HepG2 (cell line): Measurements from ENCODE around the gene CEBPE. TPM values are rescaled to one million over a fixed set of nuclear protein-coding genes. Genes with fewer than 3 reads are reported as not detected.

ENCODE experiments used
- BCL3 ChIP-seq: sonication (generic); formaldehyde crosslinking; IDR thresholded peaks from 2 replicates; pipeline ENCODE4 v1.5.1; 2020; ENCODE audit warnings: mild to moderate bottlenecking, missing genetic modification reagents, moderate library complexity
- CTCF ChIP-seq: sonication (generic); formaldehyde crosslinking; IDR thresholded peaks from 2 replicates; pipeline ENCODE4 v1.5.0; 2020; ENCODE audit warnings: mild to moderate bottlenecking, missing genetic modification reagents, moderate library complexity
- HMGA1 ChIP-seq: sonication (generic); formaldehyde crosslinking; conservative IDR thresholded peaks from 2 replicates; pipeline ENCODE4 v1.4.0; 2020; ENCODE audit warnings: missing genetic modification reagents
- HNRNPLL ChIP-seq: fragments of 200-400 bp; formaldehyde crosslinking; IDR thresholded peaks from 2 replicates; pipeline ENCODE4 v1.6.1; 2017; ENCODE audit warnings: mild to moderate bottlenecking, low read depth, low read length; ENCODE audit not compliant: poor library complexity, severe bottlenecking
- HOXA7 ChIP-seq: sonication (generic); formaldehyde crosslinking; IDR thresholded peaks from 2 replicates; pipeline ENCODE4 v1.8.1; 2022; ENCODE audit warnings: mild to moderate bottlenecking, missing genetic modification reagents, moderate library complexity
- KDM2A ChIP-seq: sonication (generic); formaldehyde crosslinking; IDR thresholded peaks from 2 replicates; pipeline ENCODE4 v1.4.0; 2020; ENCODE audit warnings: low read depth, missing genetic modification reagents, borderline replicate concordance
- MAZ ChIP-seq, 2 experiments: sonication (generic) in 1 of 2; formaldehyde crosslinking in 1 of 2; IDR thresholded peaks; 2 replicates each; pipeline versions ENCODE4 v1.5.0 to v1.6.1; 2012 to 2020; ENCODE audit warnings: low read depth in 2 of 2, mild to moderate bottlenecking in 2 of 2, borderline replicate concordance in 1 of 2, improper control_type of control experiment in 1 of 2, low read length in 1 of 2, missing genetic modification reagents in 1 of 2, moderate library complexity in 1 of 2
- NCOA5 ChIP-seq: sonication (generic); formaldehyde crosslinking; IDR thresholded peaks from 2 replicates; pipeline ENCODE4 v1.4.0; 2020; ENCODE audit warnings: missing genetic modification reagents
- PAF1 ChIP-seq: IDR thresholded peaks from 2 replicates; pipeline ENCODE4 v1.6.1; 2016; ENCODE audit warnings: missing genetic modification reagents, missing compliant biosample characterization
- PLRG1 ChIP-seq: fragments of 450-650 bp; conservative IDR thresholded peaks from 2 replicates; pipeline ENCODE4 v1.6.1; 2016
- SAP130 ChIP-seq: IDR thresholded peaks from 2 replicates; pipeline ENCODE4 v1.6.1; 2016; ENCODE audit warnings: low read depth
- THAP7 ChIP-seq: sonication (generic); formaldehyde crosslinking; IDR thresholded peaks from 2 replicates; pipeline ENCODE4 v1.8.1; 2023; ENCODE audit warnings: mild to moderate bottlenecking, missing genetic modification reagents
- ZFY ChIP-seq: sonication (generic); formaldehyde crosslinking; IDR thresholded peaks from 2 replicates; pipeline ENCODE4 v1.4.0; 2020; ENCODE audit warnings: missing genetic modification reagents
- ZMYM4 ChIP-seq: sonication (generic); formaldehyde crosslinking; IDR thresholded peaks from 2 replicates; pipeline ENCODE4 v1.8.1; 2023; ENCODE audit warnings: mild to moderate bottlenecking, missing genetic modification reagents
- ZNF234 ChIP-seq: sonication (generic); formaldehyde crosslinking; conservative IDR thresholded peaks from 2 replicates; pipeline ENCODE4 v1.5.1; 2020; ENCODE audit warnings: mild to moderate bottlenecking, missing genetic modification reagents
- ZNF33A ChIP-seq: sonication (generic); formaldehyde crosslinking; IDR thresholded peaks from 2 replicates; pipeline ENCODE4 v1.5.1; 2020; ENCODE audit warnings: missing genetic modification reagents, mild to moderate bottlenecking, moderate library complexity, borderline replicate concordance
- ZNF746 ChIP-seq: sonication (generic); formaldehyde crosslinking; IDR thresholded peaks from 2 replicates; pipeline ENCODE4 v1.8.0; 2022; ENCODE audit warnings: mild to moderate bottlenecking, missing genetic modification reagents
- ZNF883 ChIP-seq: sonication (generic); formaldehyde crosslinking; IDR thresholded peaks from 2 replicates; pipeline ENCODE4 v1.5.1; 2020; ENCODE audit warnings: mild to moderate bottlenecking, missing genetic modification reagents; ENCODE audit errors: not compliant biosample characterization
- polyA plus RNA-seq, 8 experiments: library from polyadenylated mRNA; depleted of rRNA in 3 of 8; stranded (reverse) in 7 of 8; unstranded in 1 of 8; fragments of >200 nt; fragmentation: Illumina TruSeq in 4 of 8; extraction: Trizol in 4 of 8; gene quantifications; 2 replicates each; pipeline versions ENCODE4 v1.2.1 to v1.2.3, GENCODE V29; 2011 to 2016; ENCODE audit warnings: low read depth in 4 of 8, missing spikeins in 1 of 8, mixed read lengths in 1 of 8; ENCODE audit not compliant: insufficient read depth in 1 of 8
- total RNA-seq, 5 experiments: library from RNA; depleted of rRNA; stranded (reverse); fragments of >200 nt; fragmentation: Illumina TruSeq; extraction: Trizol; gene quantifications; 2 replicates each; pipeline ENCODE4 v1.2.3, GENCODE V29; 2016; ENCODE audit warnings: low read depth in 1 of 5
- TF ChIP-seq, protein P1 (sequence below): sonication (generic); formaldehyde crosslinking; IDR thresholded peaks from 2 replicates; pipeline ENCODE4 v1.8.0; 2022; ENCODE audit warnings: low read depth, missing genetic modification reagents

The CEBPE gene
- total and polyA plus RNA-seq, 2 of the 13 experiments (the other 11 are each of a cell fraction or from before 2014, with no cell fraction given) = 0.09 to 0.11 TPM

DNA sequence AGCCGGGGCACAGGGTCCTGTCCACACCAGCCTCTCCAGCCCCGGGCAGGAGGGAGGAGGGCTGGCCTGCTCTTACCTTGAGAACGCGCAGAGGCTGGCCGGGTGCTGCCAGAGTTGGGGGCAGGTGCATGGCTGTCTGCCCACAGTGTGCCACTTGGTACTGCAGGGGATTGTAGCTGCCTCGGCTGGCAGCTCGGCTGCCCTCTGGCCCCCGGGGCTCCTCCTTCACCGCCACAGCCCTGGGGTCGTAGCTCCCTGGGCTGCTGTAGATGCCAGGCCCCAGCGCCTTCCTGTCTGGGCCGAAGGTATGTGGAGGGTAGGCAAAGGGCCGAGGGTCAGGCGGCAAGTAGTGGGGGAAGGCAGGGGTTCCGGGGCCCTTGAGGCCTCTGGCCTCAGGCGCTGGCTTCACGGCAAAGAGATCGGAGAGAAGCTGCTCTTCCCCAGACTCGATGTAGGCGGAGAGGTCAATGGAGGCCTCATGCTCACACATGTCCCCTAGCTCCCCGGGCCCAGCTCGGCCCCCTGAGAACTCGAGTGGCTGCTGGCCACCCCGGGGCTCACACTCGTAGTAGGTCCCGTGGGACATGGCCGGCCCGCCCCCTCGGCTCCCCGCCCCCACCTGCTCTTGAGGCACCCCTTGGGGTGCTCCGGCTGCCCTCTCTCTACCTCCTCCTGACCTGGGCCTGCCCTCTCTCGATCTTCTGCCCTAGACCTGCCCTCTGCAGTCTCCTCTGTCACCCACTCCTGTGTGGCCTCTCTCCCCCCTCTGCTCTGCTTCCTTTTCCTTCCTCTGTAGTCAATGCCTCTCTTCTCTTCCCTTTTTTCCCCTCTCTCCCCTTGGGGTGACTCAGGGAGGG lies at the start of gene CEBPE (continued):
- TF ChIP-seq, protein P1, sequence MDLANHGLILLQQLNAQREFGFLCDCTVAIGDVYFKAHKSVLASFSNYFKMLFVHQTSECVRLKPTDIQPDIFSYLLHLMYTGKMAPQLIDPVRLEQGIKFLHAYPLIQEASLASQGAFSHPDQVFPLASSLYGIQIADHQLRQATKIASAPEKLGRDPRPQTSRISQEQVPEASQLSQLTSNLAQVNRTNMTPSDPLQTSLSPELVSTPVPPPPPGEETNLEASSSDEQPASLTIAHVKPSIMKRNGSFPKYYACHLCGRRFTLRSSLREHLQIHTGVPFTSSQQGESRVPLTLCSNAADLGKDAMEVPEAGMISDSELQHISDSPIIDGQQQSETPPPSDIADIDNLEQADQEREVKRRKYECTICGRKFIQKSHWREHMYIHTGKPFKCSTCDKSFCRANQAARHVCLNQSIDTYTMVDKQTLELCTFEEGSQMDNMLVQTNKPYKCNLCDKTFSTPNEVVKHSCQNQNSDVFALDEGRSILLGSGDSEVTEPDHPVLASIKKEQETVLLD (CRISPR knock-in tag) = no peak
- TF ChIP-seq NCOA5 (CRISPR knock-in tag) (no peak), HMGA1 (CRISPR knock-in tag) (no peak), ZNF883 (CRISPR knock-in tag) (peak; percentile 37), CTCF (CRISPR knock-in tag) (0 out of 2 replicates have a peak, but pooled peaks have one; percentile 13), ZMYM4 (no peak), ZNF746 (CRISPR knock-in tag) (no peak), ZFY (peak; percentile 45; the same call in 1 of the 2 replicates), HOXA7 (CRISPR knock-in tag) (no peak), SAP130 (CRISPR knock-in tag) (no peak), BCL3 (CRISPR knock-in tag) (peak; percentile 72; the same call in 1 of the 2 replicates), KDM2A (CRISPR knock-in tag) (no peak), THAP7 (CRISPR knock-in tag) (no peak), ZNF234 (no peak), PAF1 (no peak), ZNF33A (CRISPR knock-in tag) (no peak), PLRG1 (no peak), HNRNPLL (peak; percentile 54), MAZ (IDR thresholded peaks at IDR 0.05; ENCODE audit: borderline replicate concordance, low read depth, low read length) (0 out of 2 replicates have a peak, but pooled peaks have one; percentile 24), MAZ (CRISPR knock-in tag; IDR thresholded peaks at IDR 0.05; ENCODE audit: low read depth) (no peak)
